Brain microvascular endothelial cell (primary cell): ENCODE measurements around the gene GRID2.

Experiments
- DNase-seq: peaks from one replicate; pipeline ENCODE4 v3.0.0-alpha.2; 2020
- H3K27ac ChIP-seq: fragments of 250-450 bp; sonication (Bioruptor Pico); 2 replicates; pipeline ENCODE4 v1.5.1; 2020; ENCODE audit warnings: mild to moderate bottlenecking, moderate library complexity
- H3K27me3 ChIP-seq: fragments of 250-450 bp; sonication (Bioruptor Pico); replicated peaks from 2 replicates; pipeline ENCODE4 v1.5.1; 2020; ENCODE audit warnings: mild to moderate bottlenecking
- H3K36me3 ChIP-seq: fragments of 250-450 bp; sonication (Bioruptor Pico); replicated peaks from 2 replicates; pipeline ENCODE4 v1.5.1; 2020; ENCODE audit warnings: mild to moderate bottlenecking
- H3K4me3 ChIP-seq: 2 replicates; pipeline ENCODE4 v1.5.1; 2011; ENCODE audit warnings: low read depth, mild to moderate bottlenecking, control low read depth, low read length, moderate library complexity
- CTCF ChIP-seq: IDR thresholded peaks from 2 replicates; pipeline ENCODE4 v1.5.1; 2011; ENCODE audit warnings: low read depth, mild to moderate bottlenecking, moderate library complexity, low read length, control low read depth, inconsistent platforms; ENCODE audit errors: missing control alignments
- in situ Hi-C: cut with HindIII; loops from 2 replicates; pipeline ENCODE4 v1.10.0; 2017; ENCODE audit warnings: low sequenced_read_pairs, low pct_ligation_motif_present

GRID2 gene

GRCh38 chr4:93373893-93374860 lies 1070.4 kb downstream of the GRID2 start:
- Histone ChIP-seq H3K27ac (no peak overlapping the region), H3K27me3 (no peaks in the 10 kb centered on the region), H3K36me3 (no peaks in the 10 kb centered on the region), H3K4me3 (no peak overlapping the region)
- no peak for TF ChIP-seq CTCF
- DNase-seq, result no peak
- in situ Hi-C loops, result no loop called here

GRCh38 chr4:93384241-93384640 lies 1080.5 kb downstream of the GRID2 start:
- Histone ChIP-seq H3K4me3 (no peak overlapping the region), H3K27me3 (no peaks in the 10 kb centered on the region), H3K27ac (peak overlapping the region; percentile 33), H3K36me3 (no peaks in the 10 kb centered on the region)
- in situ Hi-C loops, result no loop called here
- no peak for DNase-seq
- no peak for TF ChIP-seq CTCF

- H3K27me3 ChIP-seq, result no peaks in the 10 kb centered on the region
- H3K4me3 ChIP-seq, result no peak overlapping the region
- TF ChIP-seq CTCF, result no peak
- peak overlapping the region; percentile 33 for H3K27ac ChIP-seq
- in situ Hi-C loops, result no loop called here
- no peaks in the 10 kb centered on the region for H3K36me3 ChIP-seq
- peak; percentile 33 for DNase-seq
Measured at GRCh38 chr4:93384887-93385286, 1081.1 kb downstream of the GRID2 start.

- Histone ChIP-seq H3K36me3 (no peaks in the 10 kb centered on the region), H3K27ac (no peak overlapping the region), H3K27me3 (no peaks in the 10 kb centered on the region), H3K4me3 (no peak overlapping the region)
- peak; percentile 2 for DNase-seq
- in situ Hi-C loops, result no loop called here
- no peak for TF ChIP-seq CTCF
Measured at GRCh38 chr4:93394545-93395081, 1090.8 kb downstream of the GRID2 start.

GRCh38 chr4:93396272-93396671 lies 1092.5 kb downstream of the GRID2 start:
- peak; percentile 56 for DNase-seq
- Histone ChIP-seq H3K27me3 (no peaks in the 10 kb centered on the region), H3K27ac (peak overlapping the region; percentile 53), H3K4me3 (no peak overlapping the region), H3K36me3 (no peaks in the 10 kb centered on the region)
- TF ChIP-seq CTCF, result no peak
- in situ Hi-C loops, result no loop called here
